PC-3 (cell line): Measurements from ENCODE around the gene MRPS27.

Experiments
- EZH2 ChIP-seq: fragments of 300-600 bp; sonication (generic); IDR thresholded peaks from one replicate; pipeline ENCODE4 v1.6.1; 2017; ENCODE audit warnings: antibody characterized with exemption, mild to moderate bottlenecking, low read length; ENCODE audit not compliant: unreplicated experiment
- TF ChIP-seq, protein P1 (sequence below): fragments of 300-600 bp; sonication (generic); conservative IDR thresholded peaks from 2 replicates; pipeline ENCODE4 v1.5.1; 2017; ENCODE audit warnings: antibody characterized with exemption, low read depth, mild to moderate bottlenecking, low read length

GRCh38 chr5:72205431-72206009, 114.5 kb downstream of the MRPS27 start:
- TF ChIP-seq EZH2: no peak
- TF ChIP-seq, protein P1, sequence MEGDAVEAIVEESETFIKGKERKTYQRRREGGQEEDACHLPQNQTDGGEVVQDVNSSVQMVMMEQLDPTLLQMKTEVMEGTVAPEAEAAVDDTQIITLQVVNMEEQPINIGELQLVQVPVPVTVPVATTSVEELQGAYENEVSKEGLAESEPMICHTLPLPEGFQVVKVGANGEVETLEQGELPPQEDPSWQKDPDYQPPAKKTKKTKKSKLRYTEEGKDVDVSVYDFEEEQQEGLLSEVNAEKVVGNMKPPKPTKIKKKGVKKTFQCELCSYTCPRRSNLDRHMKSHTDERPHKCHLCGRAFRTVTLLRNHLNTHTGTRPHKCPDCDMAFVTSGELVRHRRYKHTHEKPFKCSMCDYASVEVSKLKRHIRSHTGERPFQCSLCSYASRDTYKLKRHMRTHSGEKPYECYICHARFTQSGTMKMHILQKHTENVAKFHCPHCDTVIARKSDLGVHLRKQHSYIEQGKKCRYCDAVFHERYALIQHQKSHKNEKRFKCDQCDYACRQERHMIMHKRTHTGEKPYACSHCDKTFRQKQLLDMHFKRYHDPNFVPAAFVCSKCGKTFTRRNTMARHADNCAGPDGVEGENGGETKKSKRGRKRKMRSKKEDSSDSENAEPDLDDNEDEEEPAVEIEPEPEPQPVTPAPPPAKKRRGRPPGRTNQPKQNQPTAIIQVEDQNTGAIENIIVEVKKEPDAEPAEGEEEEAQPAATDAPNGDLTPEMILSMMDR: no peak
